Upper lobe of left lung (tissue), 4 donors: ENCODE results near the gene OR5AU1.

ENCODE experiments used
- POLR2A ChIP-seq, 4 donors: fragments of 450-650 bp; IDR thresholded peaks; one replicate each; pipeline ENCODE4 v1.5.1; 2016 to 2017; ENCODE audit warnings: antibody characterized with exemption in 4 of 4, mild to moderate bottlenecking in 2 of 4
- TF ChIP-seq, protein P1 (sequence below), 6 experiments: fragments of 450-650 bp in 4 of 6; fragments of 200-600 bp in 2 of 6; sonication (generic) in 2 of 6; IDR thresholded peaks; one replicate each; pipeline ENCODE4 v1.5.1; 2016 to 2019; ENCODE audit warnings: antibody characterized with exemption in 6 of 6

GRCh38 chr14:21168055-21168454, 12.2 kb upstream of the OR5AU1 start:
- TF ChIP-seq POLR2A (IDR thresholded peaks at IDR 0.05) = no peak
- TF ChIP-seq, protein P1, sequence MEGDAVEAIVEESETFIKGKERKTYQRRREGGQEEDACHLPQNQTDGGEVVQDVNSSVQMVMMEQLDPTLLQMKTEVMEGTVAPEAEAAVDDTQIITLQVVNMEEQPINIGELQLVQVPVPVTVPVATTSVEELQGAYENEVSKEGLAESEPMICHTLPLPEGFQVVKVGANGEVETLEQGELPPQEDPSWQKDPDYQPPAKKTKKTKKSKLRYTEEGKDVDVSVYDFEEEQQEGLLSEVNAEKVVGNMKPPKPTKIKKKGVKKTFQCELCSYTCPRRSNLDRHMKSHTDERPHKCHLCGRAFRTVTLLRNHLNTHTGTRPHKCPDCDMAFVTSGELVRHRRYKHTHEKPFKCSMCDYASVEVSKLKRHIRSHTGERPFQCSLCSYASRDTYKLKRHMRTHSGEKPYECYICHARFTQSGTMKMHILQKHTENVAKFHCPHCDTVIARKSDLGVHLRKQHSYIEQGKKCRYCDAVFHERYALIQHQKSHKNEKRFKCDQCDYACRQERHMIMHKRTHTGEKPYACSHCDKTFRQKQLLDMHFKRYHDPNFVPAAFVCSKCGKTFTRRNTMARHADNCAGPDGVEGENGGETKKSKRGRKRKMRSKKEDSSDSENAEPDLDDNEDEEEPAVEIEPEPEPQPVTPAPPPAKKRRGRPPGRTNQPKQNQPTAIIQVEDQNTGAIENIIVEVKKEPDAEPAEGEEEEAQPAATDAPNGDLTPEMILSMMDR (IDR thresholded peaks at IDR 0.05) = no peak
